HG03039 (cell line): ENCODE results near the gene PRC1.
A peak's percentile ranks its signal among the peaks of the same experiment; 100 is the strongest.
"Not testable (repeated sequence)": the region's sequence is repeated elsewhere in the genome, so short reads cannot be mapped to it uniquely, and the experiment has no call there.

Experiments
- ATAC-seq: cut with Tn5 transposase; IDR thresholded peaks from one replicate; pipeline ENCODE4 v1.9.1; 2021; ENCODE audit warnings: mild to moderate bottlenecking, moderate library complexity; ENCODE audit not compliant: unreplicated experiment

PRC1 gene

GRCh38 chr15:90934949-90935751 lies 59.2 kb downstream of the PRC1 start, which contains the start of gene UNC45A:
TSS of gene UNC45A (plus strand) at chr15:90935285. CDS start at chr15:90935325, 40 bp downstream.
- ATAC-seq = peak; percentile 71

- ATAC-seq = no peak
Observed at GRCh38 chr15:90934256-90934948, 59.9 kb downstream of the PRC1 start.

DNA sequence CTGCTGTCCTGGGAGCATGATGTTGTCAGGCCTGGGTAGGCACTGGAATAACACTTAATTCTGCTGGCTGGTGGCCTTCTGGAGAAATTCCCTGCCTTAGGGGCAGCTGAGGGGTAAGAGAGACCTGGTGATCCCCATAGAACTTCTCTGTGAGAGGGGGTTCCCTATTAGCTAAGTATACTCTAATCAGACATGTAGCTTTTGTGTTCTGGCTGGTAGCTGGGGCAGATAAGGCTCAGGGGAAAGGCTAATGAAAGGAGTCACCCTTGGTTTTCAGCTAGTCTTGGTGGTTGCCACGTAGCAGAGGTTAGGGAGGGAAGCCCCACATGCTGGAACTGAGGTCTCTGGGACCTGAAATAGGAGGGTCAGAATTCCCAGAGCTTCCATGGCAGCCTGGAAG lies 61.0 kb downstream of the PRC1 start:
- ATAC-seq = no peak

DNA sequence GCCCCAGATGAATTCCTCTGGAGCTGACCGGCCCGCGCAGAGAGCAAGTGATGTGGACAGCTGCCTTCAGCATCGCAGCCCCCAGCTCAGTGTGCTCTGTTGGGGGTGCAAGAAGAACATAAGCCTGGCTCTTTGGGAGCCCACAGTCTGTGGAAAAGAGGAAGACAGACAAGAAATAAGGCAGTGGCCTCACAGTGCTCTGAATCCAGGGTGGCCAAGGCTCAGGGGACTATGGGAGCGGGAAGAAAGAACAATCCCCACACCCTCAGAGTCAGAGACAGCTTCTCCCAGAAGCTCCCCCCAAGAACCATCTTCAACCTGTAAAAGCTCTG lies 61.7 kb downstream of the PRC1 start:
- ATAC-seq = no peak

GRCh38 chr15:90931828-90932659 lies 62.3 kb downstream of the PRC1 start, which contains the start of gene HDDC3:
TSS of gene HDDC3 (minus strand) at chr15:90932549. CDS start at chr15:90932540, 9 bp downstream.
- ATAC-seq = peak; percentile 40

- no peak for ATAC-seq
Observed at GRCh38 chr15:90931575-90931827, 62.8 kb downstream of the PRC1 start.

- no peak for ATAC-seq
Observed at GRCh38 chr15:90930861-90931574, 63.3 kb downstream of the PRC1 start.

DNA sequence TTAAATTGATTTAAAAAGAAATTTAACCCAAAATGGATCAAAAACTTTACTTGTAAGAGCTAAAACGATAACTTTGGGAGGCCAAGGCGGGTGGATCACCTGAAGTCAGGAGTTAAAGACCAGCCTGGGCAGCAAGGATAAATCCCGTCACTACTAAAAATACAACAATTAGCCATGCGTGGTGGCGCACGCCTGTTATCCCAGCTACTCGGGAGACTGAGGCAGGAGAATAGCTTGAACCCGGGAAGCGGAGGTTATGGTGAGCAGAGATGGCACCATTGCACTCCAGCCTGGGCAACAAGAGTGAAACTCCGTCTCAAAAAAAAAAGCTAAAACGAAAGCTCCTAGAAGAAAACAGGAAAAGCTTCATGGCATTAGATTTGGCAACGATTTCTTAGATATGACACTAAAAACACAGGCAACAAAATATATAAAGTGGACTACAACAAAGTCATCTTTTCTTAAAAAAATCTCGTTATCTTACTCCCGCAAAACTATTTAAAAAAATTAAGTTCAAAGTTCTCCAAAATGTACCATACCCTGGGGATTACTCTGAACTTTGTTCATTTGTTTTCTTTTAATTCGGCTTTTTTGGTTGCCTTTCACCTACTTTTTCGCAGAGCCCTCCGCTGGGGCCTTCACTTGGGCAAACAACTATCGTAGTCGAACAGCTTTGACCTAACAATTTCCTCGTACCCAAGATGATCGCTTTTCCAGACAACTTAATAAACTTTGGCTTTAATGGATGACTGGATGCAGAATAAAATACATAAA lies 64.9 kb downstream of the PRC1 start:
- ATAC-seq = no peak

DNA sequence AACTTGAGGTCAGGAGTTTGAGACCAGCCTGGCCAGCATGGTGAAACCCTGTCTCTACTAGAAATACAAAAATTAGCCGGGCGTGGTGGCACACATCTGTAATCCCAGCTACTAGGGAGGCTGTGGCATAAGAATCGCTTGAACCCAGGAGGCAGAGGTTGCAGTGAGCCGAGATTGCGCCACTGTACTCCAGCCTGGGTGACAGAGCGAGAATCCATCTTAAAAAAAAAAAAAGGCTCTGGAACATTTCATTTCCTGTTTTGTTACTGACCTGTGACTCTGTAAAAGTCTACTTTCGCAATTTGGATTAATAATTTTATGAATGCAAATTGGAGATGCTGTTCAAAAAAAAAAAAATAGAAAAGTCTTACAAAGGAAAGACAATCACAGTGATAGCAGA lies 66.2 kb downstream of the PRC1 start:
- not testable (repeated sequence) for ATAC-seq

DNA sequence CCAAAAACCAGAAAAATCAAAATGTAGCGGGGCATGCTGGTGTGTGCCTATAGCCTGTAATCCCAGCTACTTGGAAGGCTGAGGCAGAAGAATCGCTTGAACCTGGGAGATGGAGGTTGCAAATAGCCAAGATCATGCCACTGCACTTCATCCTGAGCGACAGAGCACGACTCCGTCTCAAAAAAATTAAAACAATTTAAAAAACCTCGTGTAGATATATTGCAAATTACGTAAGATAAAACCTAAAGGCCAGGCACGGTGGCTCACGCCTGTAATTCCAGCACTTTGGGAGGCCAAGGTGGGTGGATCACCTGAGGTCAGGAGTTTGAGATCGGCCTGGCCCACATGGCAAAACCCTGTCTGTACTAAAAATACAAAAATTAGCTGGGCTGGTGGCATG lies 67.6 kb downstream of the PRC1 start:
- ATAC-seq = not testable (repeated sequence)

GRCh38 chr15:90924375-90924774 lies 70.0 kb downstream of the PRC1 start:
- peak; percentile 72 for ATAC-seq

- peak; percentile 61 for ATAC-seq
Observed at GRCh38 chr15:90922712-90923322, 71.5 kb downstream of the PRC1 start.

DNA sequence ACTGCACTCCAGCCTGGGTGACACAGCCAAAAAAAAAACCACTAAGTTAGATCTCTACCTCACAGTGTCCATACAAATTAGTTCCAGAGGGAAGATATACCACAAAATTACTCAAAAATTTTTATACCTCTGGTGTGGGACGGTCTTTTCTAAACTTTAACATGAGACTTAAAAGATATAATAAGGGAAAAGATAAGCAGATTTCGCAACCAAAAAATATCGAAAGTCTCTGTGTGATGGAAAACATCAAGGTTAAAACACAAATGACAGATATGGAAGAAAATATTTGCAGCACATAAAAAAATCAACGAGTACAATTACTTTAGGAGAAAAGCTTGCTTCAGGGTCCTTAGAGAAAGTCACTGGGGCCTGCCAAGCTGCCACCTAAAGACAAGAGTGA lies 72.4 kb downstream of the PRC1 start:
- ATAC-seq = no peak

- no peak for ATAC-seq
Observed at GRCh38 chr15:90918835-90919234, 75.5 kb downstream of the PRC1 start.

GRCh38 chr15:90918034-90918788 lies 76.1 kb downstream of the PRC1 start:
- ATAC-seq = no peak

- ATAC-seq = no peak
Observed at GRCh38 chr15:90917569-90917968, 76.8 kb downstream of the PRC1 start.

DNA sequence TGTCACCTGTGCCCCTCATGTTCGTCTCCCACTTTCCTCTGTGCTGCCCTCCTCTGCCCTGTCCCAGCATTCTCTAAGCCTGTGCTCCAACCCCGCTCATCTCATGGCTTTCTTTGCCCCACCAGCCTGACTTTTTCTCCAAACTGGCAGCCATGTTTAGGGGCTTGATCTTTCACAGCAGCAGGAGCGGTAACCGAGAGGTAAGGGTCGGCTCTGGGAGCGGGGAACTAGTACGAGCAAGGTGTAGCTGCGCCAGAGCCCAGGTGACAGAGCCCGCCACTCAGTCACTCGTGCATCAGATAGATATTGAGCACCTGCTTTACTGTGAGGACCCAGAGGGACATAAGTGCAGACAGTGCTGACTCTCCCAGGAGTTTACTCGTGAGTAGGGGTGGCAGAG lies 77.9 kb downstream of the PRC1 start:
- no peak for ATAC-seq
